ENCODE measurements around the gene NCBP3.

DNA sequence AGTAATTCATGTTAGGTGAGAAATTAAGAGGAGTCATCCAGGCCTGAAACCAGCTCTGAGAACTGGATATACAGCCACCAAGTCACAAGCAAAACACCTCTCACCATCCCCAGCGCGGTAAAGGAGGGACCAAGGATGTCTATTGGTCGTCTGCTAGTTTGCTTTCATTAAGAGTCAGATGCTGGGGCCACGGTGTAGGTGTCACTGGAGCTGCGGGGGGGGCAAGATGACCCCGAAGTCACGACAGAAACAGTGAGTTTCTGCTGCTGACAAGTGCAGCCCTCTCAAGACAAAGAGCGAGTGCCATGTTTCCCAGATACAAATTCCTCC, 790 bp downstream of the NCBP3 start:
- TF ChIP-seq BRCA1 (IDR thresholded peaks at IDR 0.05; ENCODE audit: low read depth, low read length), result no peak
- TF ChIP-seq RAD21 (IDR thresholded peaks at IDR 0.05 in 1 of 2, conservative IDR thresholded peaks at IDR 0.05 in 1 of 2; ENCODE audit: low read depth in 2 of 2, low read length in 2 of 2), result no peak
- no peak for TF ChIP-seq RXRA (IDR thresholded peaks at IDR 0.05; ENCODE audit: insufficient read depth, low read depth, low read length)
- TF ChIP-seq, protein P1, sequence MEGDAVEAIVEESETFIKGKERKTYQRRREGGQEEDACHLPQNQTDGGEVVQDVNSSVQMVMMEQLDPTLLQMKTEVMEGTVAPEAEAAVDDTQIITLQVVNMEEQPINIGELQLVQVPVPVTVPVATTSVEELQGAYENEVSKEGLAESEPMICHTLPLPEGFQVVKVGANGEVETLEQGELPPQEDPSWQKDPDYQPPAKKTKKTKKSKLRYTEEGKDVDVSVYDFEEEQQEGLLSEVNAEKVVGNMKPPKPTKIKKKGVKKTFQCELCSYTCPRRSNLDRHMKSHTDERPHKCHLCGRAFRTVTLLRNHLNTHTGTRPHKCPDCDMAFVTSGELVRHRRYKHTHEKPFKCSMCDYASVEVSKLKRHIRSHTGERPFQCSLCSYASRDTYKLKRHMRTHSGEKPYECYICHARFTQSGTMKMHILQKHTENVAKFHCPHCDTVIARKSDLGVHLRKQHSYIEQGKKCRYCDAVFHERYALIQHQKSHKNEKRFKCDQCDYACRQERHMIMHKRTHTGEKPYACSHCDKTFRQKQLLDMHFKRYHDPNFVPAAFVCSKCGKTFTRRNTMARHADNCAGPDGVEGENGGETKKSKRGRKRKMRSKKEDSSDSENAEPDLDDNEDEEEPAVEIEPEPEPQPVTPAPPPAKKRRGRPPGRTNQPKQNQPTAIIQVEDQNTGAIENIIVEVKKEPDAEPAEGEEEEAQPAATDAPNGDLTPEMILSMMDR (IDR thresholded peaks at IDR 0.05; ENCODE audit: control extremely low read depth in 1 of 3, insufficient read depth in 1 of 3, low read depth in 1 of 3, low read length in 3 of 3), result no peak
- no peak for TF ChIP-seq CEBPB (IDR thresholded peaks at IDR 0.05; ENCODE audit: low read depth, low read length)
- TF ChIP-seq HDAC6 (IDR thresholded peaks at IDR 0.05; ENCODE audit: low read depth, low read length), result no peak
- TF ChIP-seq POLR2A (IDR thresholded peaks at IDR 0.05; ENCODE audit: control extremely low read depth in 1 of 2, low read depth in 2 of 2, low read length in 2 of 2), result peak in 1 of 2 experiments; percentile 18; a peak in 1 of 3 replicates
- TF ChIP-seq ZNF274 (IDR thresholded peaks at IDR 0.05; ENCODE audit: borderline replicate concordance, extremely low read depth, low read length), result no peak
- TF ChIP-seq, protein P2, sequence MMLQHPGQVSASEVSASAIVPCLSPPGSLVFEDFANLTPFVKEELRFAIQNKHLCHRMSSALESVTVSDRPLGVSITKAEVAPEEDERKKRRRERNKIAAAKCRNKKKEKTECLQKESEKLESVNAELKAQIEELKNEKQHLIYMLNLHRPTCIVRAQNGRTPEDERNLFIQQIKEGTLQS (IDR thresholded peaks at IDR 0.05; ENCODE audit: insufficient read depth, low read depth, low read length), result no peak
- TF ChIP-seq EZH2 (IDR thresholded peaks at IDR 0.05; ENCODE audit: low read depth, low read length, severe bottlenecking), result no peak
